Measurements from ENCODE around the gene CLIP1.

Gene CLIP1

DNA sequence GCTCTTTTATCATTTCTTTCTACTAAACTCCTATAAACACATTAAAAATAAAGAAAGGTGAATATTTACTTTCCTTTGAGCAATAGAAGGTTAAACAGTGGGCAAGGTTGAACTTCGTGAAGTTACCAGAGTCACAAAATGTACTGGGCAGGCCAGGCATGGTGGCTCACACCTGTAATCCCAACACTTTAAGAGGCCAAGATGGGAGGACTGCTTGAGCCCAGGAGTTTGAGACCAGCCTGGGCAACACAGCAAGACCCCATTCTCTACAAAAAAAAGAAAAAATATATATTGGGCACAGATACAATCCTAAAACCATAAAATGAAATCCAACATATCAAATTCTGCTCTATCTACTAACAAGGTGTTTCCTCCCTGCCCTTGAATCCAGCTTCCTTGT, 95.5 kb downstream of the CLIP1 start:
- Histone ChIP-seq H3K36me3 (ENCODE audit: control insufficient read depth in 5 of 5, insufficient read depth in 5 of 5, low read length in 5 of 5) (peaks cover 27 to 63% (median 58%) of the 10 kb centered on the region in 5 donors), H3K9ac (ENCODE audit: low read length in 5 of 5) (peak overlapping the region in 1 of 5 donors; percentile 13), H3K27ac (ENCODE audit: low read depth, low read length) (no peak overlapping the region), H3K9me3 (ENCODE audit: control insufficient read depth in 5 of 5, low read length in 5 of 5) (no peaks in the 10 kb centered on the region), H3K4me3 (ENCODE audit: low read depth in 1 of 5, low read length in 5 of 5) (no peak overlapping the region), H3K27me3 (ENCODE audit: control insufficient read depth in 5 of 5, insufficient read depth in 4 of 5, low read length in 5 of 5) (no peaks in the 10 kb centered on the region), H3K4me1 (ENCODE audit: control insufficient read depth in 5 of 5, insufficient read depth in 5 of 5, low read length in 5 of 5) (peaks cover 0 to 7% (median 4%) of the 10 kb centered on the region in 5 donors)

- Histone ChIP-seq H3K27ac (ENCODE audit: low read depth, low read length) (no peak overlapping the region), H3K4me3 (ENCODE audit: low read depth in 1 of 5, low read length in 5 of 5) (no peak overlapping the region), H3K4me1 (ENCODE audit: control insufficient read depth in 5 of 5, insufficient read depth in 5 of 5, low read length in 5 of 5) (peaks cover 0 to 7% (median 4%) of the 10 kb centered on the region in 5 donors), H3K27me3 (ENCODE audit: control insufficient read depth in 5 of 5, insufficient read depth in 4 of 5, low read length in 5 of 5) (no peaks in the 10 kb centered on the region), H3K9me3 (ENCODE audit: control insufficient read depth in 5 of 5, low read length in 5 of 5) (no peaks in the 10 kb centered on the region), H3K9ac (ENCODE audit: low read length in 5 of 5) (no peak overlapping the region), H3K36me3 (ENCODE audit: control insufficient read depth in 5 of 5, insufficient read depth in 5 of 5, low read length in 5 of 5) (peaks cover 30 to 65% (median 60%) of the 10 kb centered on the region in 5 donors)
Observed at GRCh38 chr12:122326586-122326985, 95.9 kb downstream of the CLIP1 start.

GRCh38 chr12:122323311-122324019, 99.0 kb downstream of the CLIP1 start:
- Histone ChIP-seq H3K4me1 (ENCODE audit: control insufficient read depth in 5 of 5, insufficient read depth in 5 of 5, low read length in 5 of 5) (peaks cover 4 to 17% (median 11%) of the 10 kb centered on the region in 5 donors), H3K36me3 (ENCODE audit: control insufficient read depth in 5 of 5, insufficient read depth in 5 of 5, low read length in 5 of 5) (peaks cover 30 to 61% (median 53%) of the 10 kb centered on the region in 5 donors), H3K27ac (ENCODE audit: low read depth, low read length) (no peak overlapping the region), H3K4me3 (ENCODE audit: low read depth in 1 of 5, low read length in 5 of 5) (no peak overlapping the region), H3K9me3 (ENCODE audit: control insufficient read depth in 5 of 5, low read length in 5 of 5) (no peaks in the 10 kb centered on the region), H3K27me3 (ENCODE audit: control insufficient read depth in 5 of 5, insufficient read depth in 4 of 5, low read length in 5 of 5) (no peaks in the 10 kb centered on the region), H3K9ac (ENCODE audit: low read length in 5 of 5) (no peak overlapping the region)

DNA sequence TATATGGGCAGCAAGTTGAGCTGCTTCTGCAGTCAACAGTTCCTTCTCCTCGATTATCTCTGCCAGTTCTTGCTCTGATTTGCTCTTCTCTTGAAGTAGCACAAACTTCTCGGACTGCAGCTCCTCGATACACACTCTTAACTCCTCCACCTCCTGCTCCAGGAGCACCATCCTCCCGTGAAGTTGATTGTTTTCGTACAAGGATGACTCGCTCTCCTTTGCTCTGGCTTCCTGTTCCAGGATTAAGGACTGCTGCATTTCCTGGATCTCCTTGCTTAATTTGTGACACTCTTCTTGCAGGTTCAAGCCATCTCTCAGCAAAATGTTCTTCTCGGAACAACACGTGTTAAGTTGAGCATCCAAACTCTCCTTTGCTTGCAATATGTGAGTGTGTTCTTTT, 100.0 kb downstream of the CLIP1 start:
- peaks cover 31 to 62% (median 53%) of the 10 kb centered on the region in 5 donors for H3K36me3 ChIP-seq (ENCODE audit: control insufficient read depth in 5 of 5, insufficient read depth in 5 of 5, low read length in 5 of 5)
- peaks cover 3 to 14% (median 11%) of the 10 kb centered on the region in 5 donors for H3K4me1 ChIP-seq (ENCODE audit: control insufficient read depth in 5 of 5, insufficient read depth in 5 of 5, low read length in 5 of 5)
- no peaks in the 10 kb centered on the region for H3K27me3 ChIP-seq (ENCODE audit: control insufficient read depth in 5 of 5, insufficient read depth in 4 of 5, low read length in 5 of 5)
- H3K27ac ChIP-seq (ENCODE audit: low read depth, low read length), result no peak overlapping the region
- no peak overlapping the region for H3K9ac ChIP-seq (ENCODE audit: low read length in 5 of 5)
- H3K4me3 ChIP-seq (ENCODE audit: low read depth in 1 of 5, low read length in 5 of 5), result no peak overlapping the region
- H3K9me3 ChIP-seq (ENCODE audit: control insufficient read depth in 5 of 5, low read length in 5 of 5), result no peaks in the 10 kb centered on the region

DNA sequence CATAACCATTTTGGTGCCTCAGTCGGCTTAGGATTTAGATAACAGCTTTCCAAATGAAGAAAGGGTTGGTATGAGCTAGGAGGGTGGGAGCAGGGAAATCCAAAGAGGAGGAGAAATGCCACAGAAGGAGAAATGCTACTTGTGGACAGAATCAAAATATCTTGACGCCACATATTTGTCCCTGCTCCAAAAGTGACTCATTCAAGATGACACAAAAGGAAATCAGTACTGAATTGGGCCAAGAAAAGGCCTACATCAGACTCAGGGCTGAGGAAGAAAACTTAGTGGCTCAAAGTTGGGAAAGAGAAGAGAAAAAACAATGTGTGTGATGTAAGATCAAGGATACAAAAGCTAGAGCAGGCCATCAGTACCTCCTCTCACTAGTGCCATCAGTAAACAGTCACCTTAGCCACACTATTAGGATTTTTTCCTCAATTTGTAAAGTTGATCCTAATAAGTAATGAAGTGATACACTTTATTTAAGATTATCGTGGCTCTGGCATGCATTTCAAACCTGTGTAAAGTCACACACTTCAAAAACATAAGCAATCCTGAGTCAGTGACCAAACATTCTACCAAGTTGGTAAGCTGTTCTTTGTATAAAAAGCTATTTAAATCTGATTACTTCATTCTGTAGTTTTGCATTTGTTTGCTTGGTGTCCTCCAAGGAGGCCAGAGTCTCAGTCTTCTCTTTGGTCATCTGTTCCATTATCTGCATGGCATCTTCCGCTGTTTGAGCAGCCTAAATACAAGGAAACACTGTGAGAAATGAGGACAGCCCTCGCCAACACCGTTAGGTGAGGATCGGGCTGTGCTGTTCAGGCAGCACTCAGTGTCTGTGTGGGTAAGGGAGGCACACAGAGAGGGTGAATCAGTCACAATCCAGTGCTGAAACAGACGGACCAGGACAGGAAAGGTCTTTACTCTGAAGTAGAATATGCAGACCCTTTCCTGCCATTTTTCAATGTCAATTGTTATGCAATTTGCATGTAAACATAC, 103.6 kb downstream of the CLIP1 start:
- Histone ChIP-seq H3K4me3 (ENCODE audit: low read depth in 1 of 5, low read length in 5 of 5) (no peak overlapping the region), H3K4me1 (ENCODE audit: control insufficient read depth in 5 of 5, insufficient read depth in 5 of 5, low read length in 5 of 5) (peaks cover 0 to 14% (median 10%) of the 10 kb centered on the region in 5 donors), H3K27ac (ENCODE audit: low read depth, low read length) (peak overlapping the region; percentile 21), H3K36me3 (ENCODE audit: control insufficient read depth in 5 of 5, insufficient read depth in 5 of 5, low read length in 5 of 5) (peaks cover 29 to 71% (median 54%) of the 10 kb centered on the region in 5 donors), H3K9ac (ENCODE audit: low read length in 5 of 5) (peak overlapping the region in 3 of 5 donors; percentile 0 to 48 (median 5)), H3K9me3 (ENCODE audit: control insufficient read depth in 5 of 5, low read length in 5 of 5) (no peaks in the 10 kb centered on the region), H3K27me3 (ENCODE audit: control insufficient read depth in 5 of 5, insufficient read depth in 4 of 5, low read length in 5 of 5) (no peaks in the 10 kb centered on the region)

- H3K4me3 ChIP-seq (ENCODE audit: low read depth in 1 of 5, low read length in 5 of 5), result no peak overlapping the region
Observed at GRCh38 chr12:122312926-122313325, 109.5 kb downstream of the CLIP1 start.

DNA sequence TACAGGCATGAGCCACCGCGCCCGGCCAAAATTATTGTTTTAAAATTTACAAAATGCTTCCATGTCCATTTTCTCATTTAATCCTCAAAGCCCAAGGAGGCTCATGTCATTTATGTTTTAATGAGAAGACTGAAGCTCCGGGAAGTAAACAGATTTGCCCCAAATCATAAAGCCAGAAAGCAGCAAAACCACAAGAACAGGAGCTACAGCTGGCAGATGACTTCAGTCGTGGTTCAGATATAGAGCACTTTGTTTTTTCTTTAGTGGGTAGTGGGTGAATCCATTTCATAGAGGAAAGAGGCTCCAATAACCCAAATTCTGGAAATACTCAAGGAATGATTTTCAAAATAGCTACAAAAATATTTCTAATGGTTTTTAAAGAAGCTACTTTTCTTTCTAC, 110.8 kb downstream of the CLIP1 start:
- no peaks in the 10 kb centered on the region for H3K4me1 ChIP-seq (ENCODE audit: control insufficient read depth in 5 of 5, insufficient read depth in 5 of 5, low read length in 5 of 5)
- peaks cover 35 to 81% (median 48%) of the 10 kb centered on the region in 5 donors for H3K36me3 ChIP-seq (ENCODE audit: control insufficient read depth in 5 of 5, insufficient read depth in 5 of 5, low read length in 5 of 5)
- no peaks in the 10 kb centered on the region for H3K9me3 ChIP-seq (ENCODE audit: control insufficient read depth in 5 of 5, low read length in 5 of 5)
- no peak overlapping the region for H3K9ac ChIP-seq (ENCODE audit: low read length in 5 of 5)
- no peak overlapping the region for H3K4me3 ChIP-seq (ENCODE audit: low read depth in 1 of 5, low read length in 5 of 5)
- H3K27ac ChIP-seq (ENCODE audit: low read depth, low read length), result no peak overlapping the region
- H3K27me3 ChIP-seq (ENCODE audit: control insufficient read depth in 5 of 5, insufficient read depth in 4 of 5, low read length in 5 of 5), result no peaks in the 10 kb centered on the region

More at GRCh38 chr12:122312926-122313325, 109.5 kb downstream of the CLIP1 start:
- no peaks in the 10 kb centered on the region for H3K4me1 ChIP-seq (ENCODE audit: control insufficient read depth in 5 of 5, insufficient read depth in 5 of 5, low read length in 5 of 5)
- no peak overlapping the region for H3K9ac ChIP-seq (ENCODE audit: low read length in 5 of 5)
- no peaks in the 10 kb centered on the region for H3K27me3 ChIP-seq (ENCODE audit: control insufficient read depth in 5 of 5, insufficient read depth in 4 of 5, low read length in 5 of 5)
- peaks cover 34 to 81% (median 59%) of the 10 kb centered on the region in 5 donors for H3K36me3 ChIP-seq (ENCODE audit: control insufficient read depth in 5 of 5, insufficient read depth in 5 of 5, low read length in 5 of 5)
- H3K9me3 ChIP-seq (ENCODE audit: control insufficient read depth in 5 of 5, low read length in 5 of 5), result no peaks in the 10 kb centered on the region
- H3K27ac ChIP-seq (ENCODE audit: low read depth, low read length), result no peak overlapping the region

- no peaks in the 10 kb centered on the region for H3K9me3 ChIP-seq (ENCODE audit: control insufficient read depth in 5 of 5, low read length in 5 of 5)
- H3K4me3 ChIP-seq (ENCODE audit: low read depth in 1 of 5, low read length in 5 of 5), result no peak overlapping the region
- H3K9ac ChIP-seq (ENCODE audit: low read length in 5 of 5), result no peak overlapping the region
- H3K36me3 ChIP-seq (ENCODE audit: control insufficient read depth in 5 of 5, insufficient read depth in 5 of 5, low read length in 5 of 5), result peaks cover 32 to 81% (median 46%) of the 10 kb centered on the region in 5 donors
- no peaks in the 10 kb centered on the region for H3K4me1 ChIP-seq (ENCODE audit: control insufficient read depth in 5 of 5, insufficient read depth in 5 of 5, low read length in 5 of 5)
- H3K27me3 ChIP-seq (ENCODE audit: control insufficient read depth in 5 of 5, insufficient read depth in 4 of 5, low read length in 5 of 5), result no peaks in the 10 kb centered on the region
- no peak overlapping the region for H3K27ac ChIP-seq (ENCODE audit: low read depth, low read length)
Observed at GRCh38 chr12:122310626-122311333, 111.7 kb downstream of the CLIP1 start.

- Histone ChIP-seq H3K4me3 (ENCODE audit: low read depth in 1 of 5, low read length in 5 of 5) (no peak overlapping the region), H3K27ac (ENCODE audit: low read depth, low read length) (no peak overlapping the region), H3K4me1 (ENCODE audit: control insufficient read depth in 5 of 5, insufficient read depth in 5 of 5, low read length in 5 of 5) (no peaks in the 10 kb centered on the region), H3K9me3 (ENCODE audit: control insufficient read depth in 5 of 5, low read length in 5 of 5) (no peaks in the 10 kb centered on the region), H3K27me3 (ENCODE audit: control insufficient read depth in 5 of 5, insufficient read depth in 4 of 5, low read length in 5 of 5) (no peaks in the 10 kb centered on the region), H3K36me3 (ENCODE audit: control insufficient read depth in 5 of 5, insufficient read depth in 5 of 5, low read length in 5 of 5) (peaks cover 27 to 82% (median 49%) of the 10 kb centered on the region in 5 donors), H3K9ac (ENCODE audit: low read length in 5 of 5) (no peak overlapping the region)
Observed at GRCh38 chr12:122309564-122310121, 112.8 kb downstream of the CLIP1 start.

Measured in subcutaneous abdominal adipose tissue (tissue), 5 donors.